Neural progenitor cell (in vitro differentiated cells): ENCODE results near the gene CRNKL1. TPM values are rescaled to one million over a fixed set of nuclear protein-coding genes. Genes with fewer than 3 reads are reported as not detected.

ENCODE experiments used
- DNase-seq: peaks from one replicate; pipeline ENCODE4 v3.0.0-alpha.2; 2016; ENCODE audit warnings: low spot score
- H2AFZ ChIP-seq: fragments of 200-600 bp; sonication (generic); replicated peaks from 2 replicates; pipeline ENCODE4 v1.6.1; 2016; ENCODE audit warnings: antibody characterized with exemption
- H3F3A ChIP-seq: fragments of 200-600 bp; sonication (generic); 2 replicates; pipeline ENCODE4 v1.6.1; 2016; ENCODE audit warnings: antibody characterized with exemption, low read depth
- H3K27ac ChIP-seq: fragments of 200-600 bp; sonication (generic); 2 replicates; pipeline ENCODE4 v1.5.1; 2016; ENCODE audit warnings: mild to moderate bottlenecking
- H3K27me3 ChIP-seq: fragments of 200-600 bp; sonication (generic); 2 replicates; pipeline ENCODE4 v1.6.1; 2016; ENCODE audit warnings: mild to moderate bottlenecking, moderate library complexity
- H3K36me3 ChIP-seq: fragments of 200-600 bp; sonication (generic); 2 replicates; pipeline ENCODE4 v1.5.1; 2016
- H3K4me1 ChIP-seq: fragments of 200-600 bp; sonication (generic); 2 replicates; pipeline ENCODE4 v1.6.1; 2016; ENCODE audit warnings: mixed run types
- H3K4me2 ChIP-seq: fragments of 200-600 bp; sonication (generic); 2 replicates; pipeline ENCODE4 v1.6.1; 2016
- H3K4me3 ChIP-seq: fragments of 200-600 bp; sonication (generic); 2 replicates; pipeline ENCODE4 v1.5.1; 2016
- H3K79me2 ChIP-seq: fragments of 200-600 bp; sonication (generic); 2 replicates; pipeline ENCODE4 v1.6.1; 2016; ENCODE audit warnings: low read depth
- H3K9ac ChIP-seq: fragments of 200-600 bp; sonication (generic); 2 replicates; pipeline ENCODE4 v1.6.1; 2016
- H3K9me3 ChIP-seq: fragments of 200-600 bp; sonication (generic); 2 replicates; pipeline ENCODE4 v1.5.1; 2016; ENCODE audit warnings: low read depth
- H4K20me1 ChIP-seq: fragments of 200-600 bp; sonication (generic); 2 replicates; pipeline ENCODE4 v1.6.1; 2016; ENCODE audit warnings: low read depth
- H3K27ac Mint-ChIP-seq: 3 replicates; pipeline ENCODE4 v1.8.0; 2021; ENCODE audit warnings: mixed read lengths
- H3K27me3 Mint-ChIP-seq: 2 replicates; pipeline ENCODE4 v1.8.0; 2022; ENCODE audit warnings: low read depth, mild to moderate bottlenecking, inconsistent platforms, moderate library complexity, mixed read lengths; ENCODE audit not compliant: insufficient read depth
- H3K36me3 Mint-ChIP-seq: 3 replicates; pipeline ENCODE4 v1.8.0; 2021; ENCODE audit warnings: mixed read lengths
- H3K4me1 Mint-ChIP-seq: 3 replicates; pipeline ENCODE4 v1.8.0; 2021; ENCODE audit warnings: mixed read lengths
- H3K4me3 Mint-ChIP-seq: 3 replicates; pipeline ENCODE4 v1.8.0; 2021; ENCODE audit warnings: mild to moderate bottlenecking, moderate library complexity, mixed read lengths
- H3K9me3 Mint-ChIP-seq: 3 replicates; pipeline ENCODE4 v1.8.0; 2020; ENCODE audit warnings: mixed read lengths
- EZH2 ChIP-seq: fragments of 200-600 bp; sonication (generic); IDR thresholded peaks from 2 replicates; pipeline ENCODE4 v1.6.1; 2017; ENCODE audit warnings: antibody characterized with exemption, mild to moderate bottlenecking, moderate library complexity
- EZH2phosphoT487 ChIP-seq: fragments of 200-600 bp; sonication (generic); IDR thresholded peaks from 2 replicates; pipeline ENCODE4 v1.6.1; 2017; ENCODE audit warnings: antibody characterized with exemption
- total RNA-seq: library from RNA; depleted of rRNA; stranded (reverse); fragments of >200 nt; gene quantifications from 2 replicates; pipeline ENCODE4 v1.2.3, GENCODE V29; 2015; ENCODE audit warnings: low replicate concordance
- TF ChIP-seq, protein P1 (sequence below): fragments of 200-600 bp; sonication (generic); IDR thresholded peaks from 2 replicates; pipeline ENCODE4 v1.5.1; 2017; ENCODE audit warnings: antibody characterized with exemption, mild to moderate bottlenecking

The CRNKL1 gene
- total RNA-seq, 1 donor from 2014 or later: 45.0 TPM

DNA sequence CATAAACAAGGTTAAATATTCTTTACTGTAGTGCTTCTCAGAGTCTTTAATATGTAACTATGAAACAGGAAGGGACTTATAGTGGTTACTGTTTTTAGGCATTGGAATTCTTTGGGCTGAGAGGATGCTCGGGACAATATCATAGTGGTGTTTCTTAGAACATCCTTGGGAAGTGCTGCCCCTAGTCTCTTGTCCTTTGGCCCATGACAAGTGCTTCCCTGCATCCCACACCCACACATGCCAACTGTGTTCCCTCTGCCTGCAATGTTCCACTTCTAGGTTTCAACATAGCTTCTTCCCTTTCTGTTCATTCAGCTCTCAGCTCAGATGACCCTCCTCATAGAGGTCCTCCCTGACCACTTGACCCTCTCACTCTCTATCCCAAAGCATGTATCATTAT is 37.7 kb upstream of the CRNKL1 start:
- no peak overlapping the region for H3K4me3 ChIP-seq
- Mint-ChIP-seq H3K36me3 (no peaks in the 10 kb centered on the region), H3K27ac (no peak overlapping the region), H3K9me3 (no peaks in the 10 kb centered on the region), H3K27me3 (peaks cover 2% of the 10 kb centered on the region), H3K4me3 (no peak overlapping the region), H3K4me1 (no peaks in the 10 kb centered on the region)
- TF ChIP-seq EZH2phosphoT487: no peak
- no peak for TF ChIP-seq EZH2
- TF ChIP-seq, protein P1, sequence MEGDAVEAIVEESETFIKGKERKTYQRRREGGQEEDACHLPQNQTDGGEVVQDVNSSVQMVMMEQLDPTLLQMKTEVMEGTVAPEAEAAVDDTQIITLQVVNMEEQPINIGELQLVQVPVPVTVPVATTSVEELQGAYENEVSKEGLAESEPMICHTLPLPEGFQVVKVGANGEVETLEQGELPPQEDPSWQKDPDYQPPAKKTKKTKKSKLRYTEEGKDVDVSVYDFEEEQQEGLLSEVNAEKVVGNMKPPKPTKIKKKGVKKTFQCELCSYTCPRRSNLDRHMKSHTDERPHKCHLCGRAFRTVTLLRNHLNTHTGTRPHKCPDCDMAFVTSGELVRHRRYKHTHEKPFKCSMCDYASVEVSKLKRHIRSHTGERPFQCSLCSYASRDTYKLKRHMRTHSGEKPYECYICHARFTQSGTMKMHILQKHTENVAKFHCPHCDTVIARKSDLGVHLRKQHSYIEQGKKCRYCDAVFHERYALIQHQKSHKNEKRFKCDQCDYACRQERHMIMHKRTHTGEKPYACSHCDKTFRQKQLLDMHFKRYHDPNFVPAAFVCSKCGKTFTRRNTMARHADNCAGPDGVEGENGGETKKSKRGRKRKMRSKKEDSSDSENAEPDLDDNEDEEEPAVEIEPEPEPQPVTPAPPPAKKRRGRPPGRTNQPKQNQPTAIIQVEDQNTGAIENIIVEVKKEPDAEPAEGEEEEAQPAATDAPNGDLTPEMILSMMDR: no peak
- no peaks in the 10 kb centered on the region for H3K79me2 ChIP-seq
- H3K27ac ChIP-seq: no peak overlapping the region
- no peaks in the 10 kb centered on the region for H3K36me3 ChIP-seq
- H3K9ac ChIP-seq: no peak overlapping the region
- no peak overlapping the region for H2AFZ ChIP-seq
- no peak overlapping the region for H3K4me2 ChIP-seq
- no peaks in the 10 kb centered on the region for H4K20me1 ChIP-seq
- DNase-seq: no peak
- H3K4me1 ChIP-seq: no peaks in the 10 kb centered on the region
- no peaks in the 10 kb centered on the region for H3K27me3 ChIP-seq
- H3K9me3 ChIP-seq: no peaks in the 10 kb centered on the region
- no peaks in the 10 kb centered on the region for H3F3A ChIP-seq

DNA sequence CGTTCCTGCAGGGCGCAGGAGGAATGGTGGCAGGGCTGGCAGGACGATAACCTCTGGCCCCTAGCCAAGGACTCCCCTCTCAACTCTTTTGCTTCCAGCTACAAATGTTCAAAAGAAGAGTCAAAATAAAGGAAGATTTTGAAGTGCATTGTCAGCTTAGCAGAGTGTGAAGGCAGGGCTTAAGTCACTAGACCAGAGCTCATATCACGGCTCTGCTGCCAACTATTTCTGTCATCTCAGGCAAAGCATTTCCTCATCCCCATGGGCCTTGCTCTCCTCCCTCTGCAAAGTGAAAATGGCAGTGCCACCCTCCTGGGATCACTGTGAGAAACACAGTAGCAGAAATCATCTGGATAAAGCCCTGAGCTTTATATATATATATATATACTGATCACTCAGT is 36.8 kb upstream of the CRNKL1 start:
- TF ChIP-seq EZH2phosphoT487 (no peak), EZH2 (no peak)
- TF ChIP-seq, protein P1: no peak
- Histone ChIP-seq H3K4me2 (no peak overlapping the region), H3F3A (no peaks in the 10 kb centered on the region), H3K9me3 (no peaks in the 10 kb centered on the region), H3K27me3 (no peaks in the 10 kb centered on the region), H3K27ac (no peak overlapping the region), H3K9ac (no peak overlapping the region), H3K4me1 (no peaks in the 10 kb centered on the region), H3K79me2 (no peaks in the 10 kb centered on the region), H3K4me3 (no peak overlapping the region), H3K36me3 (no peaks in the 10 kb centered on the region), H2AFZ (no peak overlapping the region), H4K20me1 (no peaks in the 10 kb centered on the region)
- Mint-ChIP-seq H3K36me3 (no peaks in the 10 kb centered on the region), H3K4me3 (no peak overlapping the region), H3K27ac (no peak overlapping the region), H3K4me1 (peaks cover under 1% of the 10 kb centered on the region), H3K9me3 (no peaks in the 10 kb centered on the region), H3K27me3 (peaks cover 2% of the 10 kb centered on the region)
- DNase-seq: no peak

DNA sequence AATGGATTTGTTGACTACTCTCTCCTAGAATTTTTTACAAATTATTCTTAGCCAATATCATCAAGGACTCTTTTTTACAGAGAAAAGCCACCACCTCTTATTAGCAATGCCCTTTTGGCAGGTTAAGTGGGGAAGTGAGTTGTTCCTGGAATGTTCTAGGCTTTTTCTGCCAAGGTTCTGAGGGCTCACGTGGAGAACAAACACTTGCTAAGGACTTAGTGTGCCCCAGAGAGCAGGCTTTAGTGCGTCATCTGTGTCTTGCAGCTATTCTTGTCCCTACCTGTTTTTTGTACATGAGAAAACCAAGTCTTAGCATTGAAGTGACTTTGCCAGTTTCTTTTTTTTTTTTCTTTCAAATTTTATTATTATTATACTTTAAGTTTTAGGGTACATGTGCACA is 33.5 kb upstream of the CRNKL1 start:
- Histone ChIP-seq H3K9ac (no peak overlapping the region), H3K9me3 (no peaks in the 10 kb centered on the region), H3F3A (no peaks in the 10 kb centered on the region), H3K27ac (no peak overlapping the region), H3K79me2 (no peaks in the 10 kb centered on the region), H2AFZ (no peak overlapping the region), H3K4me3 (no peak overlapping the region), H3K4me2 (no peak overlapping the region), H4K20me1 (no peaks in the 10 kb centered on the region), H3K4me1 (no peaks in the 10 kb centered on the region), H3K36me3 (no peaks in the 10 kb centered on the region), H3K27me3 (peaks cover 9% of the 10 kb centered on the region)
- DNase-seq: no peak
- Mint-ChIP-seq H3K27me3 (peaks cover 2% of the 10 kb centered on the region), H3K9me3 (no peaks in the 10 kb centered on the region), H3K4me3 (no peak overlapping the region), H3K4me1 (peaks cover 2% of the 10 kb centered on the region), H3K27ac (no peak overlapping the region), H3K36me3 (no peaks in the 10 kb centered on the region)
- TF ChIP-seq, protein P1: no peak
- TF ChIP-seq EZH2phosphoT487 (no peak), EZH2 (no peak)
